ENCODE data around the gene GNG11.

The GNG11 gene

DNA sequence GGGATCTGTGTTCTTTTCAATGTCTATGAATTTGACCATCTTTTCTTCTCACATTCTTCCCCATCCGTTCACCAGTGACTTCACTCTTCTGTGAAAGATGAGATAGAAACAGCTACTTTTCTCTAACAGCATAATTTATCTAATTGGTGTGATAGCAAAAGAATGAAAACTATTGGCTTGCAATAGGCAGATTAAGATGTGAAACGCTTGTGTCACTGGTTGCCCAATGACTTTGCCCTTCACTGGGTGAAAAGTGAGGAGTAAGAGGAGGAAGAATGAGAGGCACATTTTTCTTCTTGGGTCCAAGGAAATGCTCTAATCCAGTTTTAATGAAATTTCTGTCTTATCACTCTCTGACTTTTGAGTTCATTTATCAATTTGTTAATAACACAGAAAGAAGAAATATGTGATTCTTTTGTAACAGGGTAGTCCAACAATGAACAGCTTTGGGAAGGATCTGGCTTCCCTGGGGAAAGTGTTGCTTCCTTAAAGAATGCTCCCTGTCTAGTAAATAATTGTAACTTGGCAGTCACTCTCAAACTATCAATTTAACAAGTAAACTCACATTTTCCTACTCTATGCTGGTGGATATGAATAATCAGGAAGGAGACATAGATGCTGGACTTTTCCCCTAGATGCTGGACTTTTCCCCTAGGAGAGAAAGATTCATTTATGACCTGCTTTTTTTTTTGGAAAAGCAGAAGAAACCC lies 47.5 kb downstream of the GNG11 start:
- TF ChIP-seq, protein P1, sequence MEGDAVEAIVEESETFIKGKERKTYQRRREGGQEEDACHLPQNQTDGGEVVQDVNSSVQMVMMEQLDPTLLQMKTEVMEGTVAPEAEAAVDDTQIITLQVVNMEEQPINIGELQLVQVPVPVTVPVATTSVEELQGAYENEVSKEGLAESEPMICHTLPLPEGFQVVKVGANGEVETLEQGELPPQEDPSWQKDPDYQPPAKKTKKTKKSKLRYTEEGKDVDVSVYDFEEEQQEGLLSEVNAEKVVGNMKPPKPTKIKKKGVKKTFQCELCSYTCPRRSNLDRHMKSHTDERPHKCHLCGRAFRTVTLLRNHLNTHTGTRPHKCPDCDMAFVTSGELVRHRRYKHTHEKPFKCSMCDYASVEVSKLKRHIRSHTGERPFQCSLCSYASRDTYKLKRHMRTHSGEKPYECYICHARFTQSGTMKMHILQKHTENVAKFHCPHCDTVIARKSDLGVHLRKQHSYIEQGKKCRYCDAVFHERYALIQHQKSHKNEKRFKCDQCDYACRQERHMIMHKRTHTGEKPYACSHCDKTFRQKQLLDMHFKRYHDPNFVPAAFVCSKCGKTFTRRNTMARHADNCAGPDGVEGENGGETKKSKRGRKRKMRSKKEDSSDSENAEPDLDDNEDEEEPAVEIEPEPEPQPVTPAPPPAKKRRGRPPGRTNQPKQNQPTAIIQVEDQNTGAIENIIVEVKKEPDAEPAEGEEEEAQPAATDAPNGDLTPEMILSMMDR (IDR thresholded peaks at IDR 0.05; ENCODE audit: extremely low read depth, missing control alignments): no peak
- no peak for DNase-seq (ENCODE audit: low spot score)

DNA sequence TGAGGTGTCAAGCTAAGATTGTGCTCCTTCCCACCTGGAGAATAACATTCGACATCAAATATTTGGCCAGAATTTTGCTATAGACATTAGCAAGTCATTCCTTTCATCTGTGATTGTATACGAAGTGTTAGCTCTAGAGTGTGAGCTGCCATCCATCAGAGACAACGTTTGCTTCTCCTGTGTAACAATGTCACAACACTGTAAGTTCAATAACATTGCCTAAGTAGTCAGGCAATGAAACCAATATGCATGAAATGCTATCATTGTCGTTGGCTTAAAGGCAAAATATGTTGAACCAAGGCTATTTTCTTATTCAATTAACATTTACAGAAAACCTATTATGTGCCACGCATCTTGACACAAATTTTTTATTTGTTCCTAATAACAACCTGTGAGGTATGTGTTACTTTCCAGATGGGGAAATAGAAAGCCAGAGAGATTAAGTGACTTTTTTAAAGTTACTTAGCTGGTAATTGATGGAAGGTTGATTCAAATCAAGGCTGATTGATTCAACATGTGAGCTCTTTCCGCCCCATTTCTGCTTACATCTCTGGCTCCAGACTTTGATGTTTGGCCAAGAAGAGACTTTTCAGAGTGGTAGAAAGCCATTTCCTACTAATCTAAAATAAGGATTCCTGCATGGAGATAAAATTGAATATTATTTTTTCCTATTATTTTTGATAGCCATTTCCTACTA lies 50.6 kb downstream of the GNG11 start:
- no peak for DNase-seq (ENCODE audit: low spot score)
- TF ChIP-seq, protein P1 (IDR thresholded peaks at IDR 0.05; ENCODE audit: extremely low read depth, missing control alignments): no peak

DNA sequence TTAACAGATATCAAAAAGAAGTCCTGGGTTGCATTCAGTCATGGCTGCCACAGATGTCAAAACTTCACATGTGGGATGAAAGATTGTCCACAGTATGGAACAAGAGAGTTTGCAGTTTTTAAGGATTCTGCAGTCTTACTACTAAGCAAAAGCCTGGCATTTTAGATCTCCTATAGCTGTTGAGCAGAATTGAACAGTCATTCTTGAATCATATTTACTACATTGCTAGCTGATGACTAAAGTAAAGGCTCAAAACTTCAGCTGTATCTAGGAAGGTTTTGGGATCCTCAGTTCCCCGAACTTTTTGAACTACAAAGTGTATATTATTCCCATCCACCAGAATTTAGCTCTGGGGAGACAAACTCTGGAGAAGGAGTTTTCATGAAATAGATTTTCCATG lies 51.6 kb downstream of the GNG11 start:
- DNase-seq (ENCODE audit: low spot score): no peak
- TF ChIP-seq, protein P1 (IDR thresholded peaks at IDR 0.05; ENCODE audit: extremely low read depth, missing control alignments): no peak

DNA sequence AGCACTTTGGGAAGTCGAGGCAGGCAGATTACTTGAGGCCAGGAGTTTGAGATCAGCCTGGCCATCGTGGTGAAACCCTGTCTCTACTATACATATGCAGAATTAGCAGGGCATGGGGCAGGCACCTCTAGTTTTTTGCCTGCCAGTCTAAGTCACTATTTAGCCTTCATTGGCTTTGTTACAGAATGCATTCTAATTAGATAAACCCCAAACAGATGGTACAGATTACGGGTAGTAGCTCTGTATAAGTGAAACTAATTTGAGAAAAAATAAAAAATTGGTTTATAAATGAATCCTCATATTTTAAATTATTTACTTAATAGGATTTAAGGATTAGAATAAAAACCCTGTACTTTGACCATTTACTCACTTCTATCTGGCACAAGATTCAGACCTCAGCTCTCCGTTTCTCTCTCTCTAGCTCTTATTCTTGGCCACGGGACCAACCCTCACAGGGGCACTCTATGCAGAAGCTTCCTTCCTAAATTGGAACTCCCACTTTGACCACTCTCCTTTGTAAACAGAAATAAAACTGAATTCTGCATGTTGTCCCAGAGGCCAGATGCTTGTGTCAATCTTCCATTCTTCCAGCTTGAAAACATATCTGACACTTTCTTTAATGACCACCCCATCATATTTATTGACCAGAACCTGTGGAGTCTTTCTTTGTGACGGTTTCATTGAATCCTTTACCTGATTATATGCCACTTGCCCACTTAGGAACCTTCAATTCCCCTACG lies 55.8 kb downstream of the GNG11 start:
- TF ChIP-seq, protein P1 (IDR thresholded peaks at IDR 0.05; ENCODE audit: extremely low read depth, missing control alignments): no peak

More for the DNA sequence above, 55.8 kb downstream of the GNG11 start:
- DNase-seq (ENCODE audit: low spot score): no peak
